GM21390 (cell line): Measurements from ENCODE around the gene DBN1.

ENCODE experiments used
- ATAC-seq: cut with Tn5 transposase; IDR thresholded peaks from one replicate; pipeline ENCODE4 v1.9.1; 2021; ENCODE audit not compliant: unreplicated experiment

Gene DBN1

GRCh38 chr5:177410575-177410974, 62.9 kb downstream of the DBN1 start:
- no peak for ATAC-seq

DNA sequence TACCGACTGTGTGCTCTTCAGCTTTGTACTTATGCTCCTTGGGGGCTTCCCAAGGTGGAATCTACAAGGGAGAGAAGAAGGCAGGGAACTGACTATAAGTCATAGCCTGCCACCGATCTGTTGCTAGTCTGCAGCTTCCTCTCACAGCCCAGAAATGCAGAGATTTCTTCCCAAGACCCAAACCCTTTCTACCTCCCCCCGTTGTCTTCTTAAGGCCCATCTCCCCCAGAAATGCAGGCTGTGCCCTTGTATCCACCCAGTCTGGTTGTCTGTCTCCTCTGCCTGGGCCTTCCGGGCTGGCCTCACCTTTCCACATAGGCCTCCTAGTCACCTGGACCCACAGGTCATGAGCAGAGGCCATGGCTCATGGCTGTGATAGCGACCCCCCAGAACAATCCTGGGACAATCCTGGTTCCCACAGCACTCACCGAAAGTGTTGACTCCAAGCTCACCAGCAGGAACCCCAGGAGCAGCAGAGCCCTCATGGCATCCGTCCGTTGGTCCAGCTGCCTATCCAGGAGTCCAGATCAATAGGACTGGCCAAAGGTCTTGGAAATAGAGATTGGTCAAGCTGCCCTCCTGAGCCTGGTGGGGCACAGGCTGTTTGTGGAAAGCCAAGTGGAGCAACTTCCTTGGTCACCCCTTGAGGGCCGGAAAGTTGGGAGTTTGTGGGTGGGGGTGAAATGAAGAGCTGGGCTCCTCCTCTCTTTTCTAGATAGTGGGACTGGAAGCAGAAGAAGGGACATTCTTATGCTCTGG, 64.2 kb downstream of the DBN1 start, which contains the start of gene F12:
F12 (minus strand) TSS at position 522 of the 759 bp plus-strand sequence; CDS start at position 485, 37 bp downstream.
- ATAC-seq = no peak
